Fibroblast of skin of scalp (primary cell): ENCODE results near the gene STEAP3.

ENCODE experiments used
- DNase-seq: peaks from one replicate; pipeline ENCODE4 v3.0.0-alpha.2; 2013

STEAP3 gene

GRCh38 chr2:119197529-119198239 is 25.9 kb upstream of the STEAP3 start:
- no peak for DNase-seq

- DNase-seq, result peak; percentile 49
Measured at GRCh38 chr2:119198240-119198840, 25.3 kb upstream of the STEAP3 start.

GRCh38 chr2:119201815-119202214 is 21.8 kb upstream of the STEAP3 start:
- DNase-seq, result no peak

GRCh38 chr2:119202610-119203310 is 20.9 kb upstream of the STEAP3 start:
- DNase-seq, result no peak

GRCh38 chr2:119204525-119204924 is 19.1 kb upstream of the STEAP3 start:
- no peak for DNase-seq

GRCh38 chr2:119205001-119205706 is 18.5 kb upstream of the STEAP3 start:
- no peak for DNase-seq

GRCh38 chr2:119206201-119206600 is 17.4 kb upstream of the STEAP3 start:
- no peak for DNase-seq

- DNase-seq, result no peak
Measured at GRCh38 chr2:119207447-119207846, 16.2 kb upstream of the STEAP3 start.

- DNase-seq, result no peak
Measured at GRCh38 chr2:119208791-119209203, 14.8 kb upstream of the STEAP3 start.

- DNase-seq, result no peak
Measured at GRCh38 chr2:119212139-119212800, 11.4 kb upstream of the STEAP3 start.

GRCh38 chr2:119214453-119215037 is 9.1 kb upstream of the STEAP3 start:
- no peak for DNase-seq

- DNase-seq, result no peak
Measured at GRCh38 chr2:119216994-119217393, 6.6 kb upstream of the STEAP3 start.

GRCh38 chr2:119218478-119219064 is 5.1 kb upstream of the STEAP3 start:
- DNase-seq, result peak; percentile 88

- DNase-seq, result no peak
Measured at GRCh38 chr2:119219873-119220272, 3.8 kb upstream of the STEAP3 start.

- no peak for DNase-seq
Measured at GRCh38 chr2:119220720-119221301, 2.8 kb upstream of the STEAP3 start.

GRCh38 chr2:119221609-119222008 is 2.0 kb upstream of the STEAP3 start:
- no peak for DNase-seq

- no peak for DNase-seq
Measured at GRCh38 chr2:119222213-119222612, 1.4 kb upstream of the STEAP3 start.

- DNase-seq, result no peak
Measured at GRCh38 chr2:119222863-119223520, 642 bp upstream of the STEAP3 start.

- DNase-seq, result no peak
Measured at GRCh38 chr2:119224391-119225104, 914 bp downstream of the STEAP3 start.
